Osteocyte (in vitro differentiated cells): ENCODE measurements around the gene ECM1. TPM values are rescaled to one million over a fixed set of nuclear protein-coding genes. Genes with fewer than 3 reads are reported as not detected.

Source experiments
- DNase-seq: peaks from one replicate; pipeline ENCODE4 v3.0.0; 2021; ENCODE audit warnings: mixed read lengths; ENCODE audit not compliant: unreplicated experiment; ENCODE audit errors: extremely low spot score
- H3K27ac Mint-ChIP-seq: one replicate; pipeline ENCODE4 v1.8.0; 2021; ENCODE audit warnings: mild to moderate bottlenecking, mixed read lengths; ENCODE audit not compliant: unreplicated experiment
- H3K27me3 Mint-ChIP-seq: one replicate; pipeline ENCODE4 v1.8.0; 2021; ENCODE audit warnings: mixed read lengths; ENCODE audit not compliant: unreplicated experiment
- H3K36me3 Mint-ChIP-seq: one replicate; pipeline ENCODE4 v1.8.0; 2021; ENCODE audit warnings: mixed read lengths; ENCODE audit not compliant: unreplicated experiment
- H3K4me1 Mint-ChIP-seq: one replicate; pipeline ENCODE4 v1.8.0; 2021; ENCODE audit warnings: mixed read lengths; ENCODE audit not compliant: unreplicated experiment
- H3K4me3 Mint-ChIP-seq: one replicate; pipeline ENCODE4 v1.8.0; 2021; ENCODE audit warnings: mild to moderate bottlenecking, moderate library complexity, mixed read lengths; ENCODE audit not compliant: unreplicated experiment
- H3K9me3 Mint-ChIP-seq: one replicate; pipeline ENCODE4 v1.8.0; 2021; ENCODE audit warnings: mixed read lengths; ENCODE audit not compliant: unreplicated experiment
- microRNA-seq: library from miRNA; unstranded; fragments of <30 nt; microRNA quantifications from one replicate; pipeline ENCODE4 v1.1.0, GENCODE V29; 2020; ENCODE audit not compliant: unreplicated experiment
- total RNA-seq: library from RNA; stranded (reverse); gene quantifications from 2 replicates; pipeline ENCODE4 v1.2.1, GENCODE V29; 2021
- TF ChIP-seq, protein P1 (sequence below): fragments of 200-600 bp; sonication (generic); IDR thresholded peaks from 2 replicates; pipeline ENCODE4 v1.5.0; 2021; ENCODE audit warnings: antibody characterized with exemption, mild to moderate bottlenecking, moderate library complexity

Gene ECM1
- total RNA-seq, 1 donor from 2014 or later: 17.4 TPM

DNA sequence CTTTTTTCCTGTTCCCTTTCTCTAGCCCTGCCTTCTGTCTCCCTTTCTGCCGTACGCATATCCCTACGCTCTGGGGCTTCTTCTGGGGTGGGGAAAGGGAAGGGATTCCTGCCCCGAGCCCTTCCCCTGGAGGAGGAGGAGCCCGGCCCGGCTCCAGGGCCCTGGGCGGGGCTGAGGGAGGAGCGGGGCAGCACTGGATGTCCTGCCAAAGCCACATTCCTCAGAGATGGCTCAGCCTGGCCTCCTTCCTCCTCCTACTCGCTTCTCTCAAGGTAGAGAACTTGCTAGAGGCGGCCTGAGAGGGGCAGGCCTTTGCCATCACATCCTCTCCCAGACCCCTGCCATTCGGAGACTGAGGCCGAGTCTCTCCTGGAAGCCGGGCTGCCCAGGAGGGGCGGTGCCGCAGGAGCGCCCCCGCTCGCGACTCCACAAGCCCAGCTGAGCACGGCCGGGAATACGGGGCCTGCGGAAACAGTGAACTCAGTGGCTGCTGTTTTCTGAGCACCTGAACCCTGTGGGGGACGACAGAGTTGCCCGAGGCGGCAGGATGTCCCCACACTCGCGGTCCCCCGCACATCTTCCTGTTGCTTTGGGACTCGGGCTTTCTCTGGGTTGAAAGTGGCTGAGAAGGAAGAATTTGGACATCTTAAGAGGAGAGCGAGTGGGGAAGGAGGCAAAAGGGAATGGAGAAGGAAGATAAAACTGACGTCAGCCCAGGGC, 53.5 kb downstream of the ECM1 start:
- Mint-ChIP-seq H3K27ac (peak overlapping the region; percentile 100), H3K27me3 (no peaks in the 10 kb centered on the region), H3K9me3 (no peaks in the 10 kb centered on the region), H3K4me1 (peaks cover 62% of the 10 kb centered on the region), H3K36me3 (no peaks in the 10 kb centered on the region), H3K4me3 (peak overlapping the region; percentile 91)
- peak; percentile 98 for DNase-seq
- TF ChIP-seq, protein P1, sequence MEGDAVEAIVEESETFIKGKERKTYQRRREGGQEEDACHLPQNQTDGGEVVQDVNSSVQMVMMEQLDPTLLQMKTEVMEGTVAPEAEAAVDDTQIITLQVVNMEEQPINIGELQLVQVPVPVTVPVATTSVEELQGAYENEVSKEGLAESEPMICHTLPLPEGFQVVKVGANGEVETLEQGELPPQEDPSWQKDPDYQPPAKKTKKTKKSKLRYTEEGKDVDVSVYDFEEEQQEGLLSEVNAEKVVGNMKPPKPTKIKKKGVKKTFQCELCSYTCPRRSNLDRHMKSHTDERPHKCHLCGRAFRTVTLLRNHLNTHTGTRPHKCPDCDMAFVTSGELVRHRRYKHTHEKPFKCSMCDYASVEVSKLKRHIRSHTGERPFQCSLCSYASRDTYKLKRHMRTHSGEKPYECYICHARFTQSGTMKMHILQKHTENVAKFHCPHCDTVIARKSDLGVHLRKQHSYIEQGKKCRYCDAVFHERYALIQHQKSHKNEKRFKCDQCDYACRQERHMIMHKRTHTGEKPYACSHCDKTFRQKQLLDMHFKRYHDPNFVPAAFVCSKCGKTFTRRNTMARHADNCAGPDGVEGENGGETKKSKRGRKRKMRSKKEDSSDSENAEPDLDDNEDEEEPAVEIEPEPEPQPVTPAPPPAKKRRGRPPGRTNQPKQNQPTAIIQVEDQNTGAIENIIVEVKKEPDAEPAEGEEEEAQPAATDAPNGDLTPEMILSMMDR: peak; percentile 4

DNA sequence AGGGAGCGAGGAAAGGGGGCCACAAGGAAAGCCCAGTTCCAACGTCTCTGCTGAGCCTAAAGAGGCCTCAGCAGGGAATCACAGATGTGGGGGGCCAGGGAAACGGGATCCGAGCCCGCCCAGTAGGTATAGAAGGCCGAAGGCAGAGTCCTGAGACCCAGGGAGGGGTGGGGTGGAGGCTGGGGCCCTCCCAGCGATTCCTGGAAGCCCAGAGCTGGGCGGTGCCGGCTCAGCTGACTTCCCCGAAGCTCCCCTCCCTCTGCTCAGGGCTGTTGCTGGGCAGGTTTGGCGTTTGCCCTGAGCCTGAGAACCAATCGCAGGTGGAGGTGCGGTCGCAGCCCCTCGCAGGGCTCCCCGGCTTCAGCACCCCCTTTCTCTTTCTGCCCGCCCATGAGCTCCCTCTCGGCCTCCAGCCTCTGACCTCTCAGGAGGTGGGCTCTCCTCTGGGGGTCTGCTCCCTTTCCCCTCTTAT, 54.1 kb downstream of the ECM1 start:
- Mint-ChIP-seq H3K27me3 (no peaks in the 10 kb centered on the region), H3K27ac (peak overlapping the region; percentile 100), H3K4me1 (peaks cover 67% of the 10 kb centered on the region), H3K36me3 (no peaks in the 10 kb centered on the region), H3K4me3 (peak overlapping the region; percentile 91), H3K9me3 (no peaks in the 10 kb centered on the region)
- TF ChIP-seq, protein P1: no peak
- peak; percentile 96 for DNase-seq

DNA sequence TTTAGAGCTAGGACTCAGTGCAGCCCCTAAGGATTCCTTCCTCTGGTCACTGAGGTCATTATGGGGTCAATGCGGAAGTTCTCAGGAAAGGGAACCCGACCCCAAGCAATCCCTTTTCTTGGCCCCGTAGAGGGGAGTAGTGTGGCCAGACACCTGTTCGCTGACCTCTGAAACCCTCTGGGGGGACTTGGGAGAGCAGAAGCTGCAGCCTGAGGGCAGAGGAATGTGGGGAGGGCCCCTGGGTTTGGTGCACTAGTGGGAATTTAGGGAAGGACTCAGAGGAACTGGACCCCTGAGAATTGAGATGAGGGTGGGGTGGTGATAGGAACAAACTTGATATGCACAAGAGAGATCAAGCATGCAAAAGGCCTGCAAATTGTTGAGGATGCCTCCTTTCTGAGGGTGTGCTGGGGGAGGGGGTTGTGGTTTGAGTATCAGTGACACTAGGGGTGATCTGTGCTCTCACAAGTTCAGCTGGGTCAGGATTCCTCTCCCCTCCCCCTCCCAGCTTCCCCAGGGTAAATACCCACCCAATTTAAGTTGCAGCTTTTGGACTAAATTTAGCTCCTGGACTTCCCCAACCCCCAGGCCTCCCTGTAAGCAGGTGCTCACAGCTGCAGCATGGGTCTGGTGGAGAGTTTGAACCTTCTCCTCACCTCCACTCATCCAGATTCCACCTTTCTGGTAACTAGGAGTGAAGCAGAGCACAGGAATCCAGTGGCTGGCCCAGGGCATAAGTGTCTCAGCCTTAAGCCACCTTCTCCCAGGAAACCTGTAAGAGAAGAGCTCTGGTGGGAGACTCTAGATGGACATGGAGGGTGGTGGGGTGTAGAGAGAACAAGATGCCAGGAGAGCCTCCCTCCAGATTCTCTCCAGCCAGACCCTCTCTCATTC, 54.8 kb downstream of the ECM1 start:
- no peaks in the 10 kb centered on the region for H3K27me3 Mint-ChIP-seq
- peak overlapping the region; percentile 100 for H3K27ac Mint-ChIP-seq
- TF ChIP-seq, protein P1: no peak
- no peaks in the 10 kb centered on the region for H3K9me3 Mint-ChIP-seq
- peak overlapping the region; percentile 91 for H3K4me3 Mint-ChIP-seq
- H3K4me1 Mint-ChIP-seq: peaks cover 74% of the 10 kb centered on the region
- no peak for DNase-seq
- no peaks in the 10 kb centered on the region for H3K36me3 Mint-ChIP-seq

Small RNA genes lying within 50 kb of the gene (microRNA-seq; reads per million reads assigned to microRNA genes)
- not detected for gene MIR4257
- not detected for gene MIR6878

Other genes with a start within 250 kb of the ECM1 start
- gene APH1A, start 239.1 kb upstream of the ECM1 start, total RNA-seq: 138 and 147 TPM in 2 replicates
- 49.9 and 55.6 TPM in 2 replicates for gene C1orf54, start 235.3 kb upstream of the ECM1 start, total RNA-seq
- gene CIART, start 225.6 kb upstream of the ECM1 start, total RNA-seq: 3.4 and 5.3 TPM in 2 replicates
- gene MRPS21, start 214.2 kb upstream of the ECM1 start, total RNA-seq: 76.0 and 81.5 TPM in 2 replicates
- 55.0 and 55.2 TPM in 2 replicates for gene PRPF3, start 186.6 kb upstream of the ECM1 start, total RNA-seq
- gene RPRD2, start 144.0 kb upstream of the ECM1 start, total RNA-seq: 29.9 and 31.7 TPM in 2 replicates
- gene TARS2, start 20.7 kb upstream of the ECM1 start, total RNA-seq: 18.8 and 23.2 TPM in 2 replicates
- not detected in 2 replicates for gene FALEC, start 7.6 kb downstream of the ECM1 start, total RNA-seq
- 2.3 and 2.6 TPM in 2 replicates for gene ADAMTSL4, start 41.3 kb downstream of the ECM1 start, total RNA-seq
- gene MCL1, start 71.5 kb downstream of the ECM1 start, total RNA-seq: 275 and 296 TPM in 2 replicates
- gene ENSA, start 121.5 kb downstream of the ECM1 start, total RNA-seq: 111 and 116 TPM in 2 replicates
- 26.6 and 27.4 TPM in 2 replicates for gene GOLPH3L, start 189.0 kb downstream of the ECM1 start, total RNA-seq
- not detected in 2 replicates for gene HORMAD1, start 212.8 kb downstream of the ECM1 start, total RNA-seq